Measurements from ENCODE around the gene PABPC4L. TPM values are rescaled to one million over a fixed set of nuclear protein-coding genes. Genes with fewer than 3 reads are reported as not detected.

PABPC4L gene
- total RNA-seq, 2 experiments from 2014 or later: not detected

DNA sequence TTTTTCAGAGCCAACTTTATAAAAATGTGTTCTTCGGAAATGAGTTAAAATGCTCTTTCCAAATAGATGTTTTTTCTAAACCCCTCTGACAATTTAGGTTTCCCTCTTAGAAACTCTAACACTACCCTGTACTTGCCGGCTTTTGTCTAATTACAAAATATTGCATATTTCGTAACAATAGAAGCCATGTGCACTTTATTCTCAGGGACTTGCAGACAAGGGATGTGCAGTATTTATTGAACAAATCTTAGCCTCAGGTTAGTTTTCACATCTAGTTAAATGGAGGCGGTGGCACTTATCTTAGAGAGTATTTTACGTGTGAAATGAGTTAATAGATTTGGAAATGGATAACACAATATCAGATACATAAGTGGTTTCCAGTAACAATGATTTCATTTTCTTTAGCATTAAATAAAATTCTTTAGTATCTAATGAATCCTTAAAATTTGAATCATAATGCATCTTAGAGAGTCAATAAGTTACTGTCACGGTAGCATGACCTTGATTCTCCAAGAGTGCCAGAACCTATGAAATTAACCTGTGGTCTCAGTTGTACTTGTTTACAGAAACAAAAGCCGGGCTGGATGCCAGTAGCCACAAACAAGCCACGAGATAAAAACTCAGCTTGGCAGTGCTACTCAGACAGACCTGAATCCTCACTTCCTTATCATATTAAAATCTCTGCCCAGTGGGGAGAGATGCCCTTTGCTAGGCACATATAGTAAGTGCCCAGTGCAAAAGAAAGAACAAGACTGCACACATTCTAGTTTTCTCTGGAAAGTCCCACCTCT lies 772 bp upstream of the PABPC4L start:
- ATAC-seq (ENCODE audit: poor library complexity): no peak
- no peaks in the 10 kb centered on the region for H3K36me3 Mint-ChIP-seq (ENCODE audit: low read depth)
- TF ChIP-seq, protein P1, sequence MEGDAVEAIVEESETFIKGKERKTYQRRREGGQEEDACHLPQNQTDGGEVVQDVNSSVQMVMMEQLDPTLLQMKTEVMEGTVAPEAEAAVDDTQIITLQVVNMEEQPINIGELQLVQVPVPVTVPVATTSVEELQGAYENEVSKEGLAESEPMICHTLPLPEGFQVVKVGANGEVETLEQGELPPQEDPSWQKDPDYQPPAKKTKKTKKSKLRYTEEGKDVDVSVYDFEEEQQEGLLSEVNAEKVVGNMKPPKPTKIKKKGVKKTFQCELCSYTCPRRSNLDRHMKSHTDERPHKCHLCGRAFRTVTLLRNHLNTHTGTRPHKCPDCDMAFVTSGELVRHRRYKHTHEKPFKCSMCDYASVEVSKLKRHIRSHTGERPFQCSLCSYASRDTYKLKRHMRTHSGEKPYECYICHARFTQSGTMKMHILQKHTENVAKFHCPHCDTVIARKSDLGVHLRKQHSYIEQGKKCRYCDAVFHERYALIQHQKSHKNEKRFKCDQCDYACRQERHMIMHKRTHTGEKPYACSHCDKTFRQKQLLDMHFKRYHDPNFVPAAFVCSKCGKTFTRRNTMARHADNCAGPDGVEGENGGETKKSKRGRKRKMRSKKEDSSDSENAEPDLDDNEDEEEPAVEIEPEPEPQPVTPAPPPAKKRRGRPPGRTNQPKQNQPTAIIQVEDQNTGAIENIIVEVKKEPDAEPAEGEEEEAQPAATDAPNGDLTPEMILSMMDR (IDR thresholded peaks at IDR 0.05): no peak

GRCh38 chr4:134200811-134201215 lies 776 bp downstream of the PABPC4L start:
- no peak overlapping the region for H3K27ac ChIP-seq (ENCODE audit: low read depth in 1 of 2, low read length in 2 of 2)
- POLR2A ChIA-PET: no interaction called here
- Mint-ChIP-seq H3K36me3 (ENCODE audit: low read depth) (no peaks in the 10 kb centered on the region), H3K27ac (no peak overlapping the region), H3K4me1 (ENCODE audit: low read depth) (no peaks in the 10 kb centered on the region), H3K27me3 (no peaks in the 10 kb centered on the region), H3K4me3 (no peak overlapping the region), H3K9me3 (peaks cover 2% of the 10 kb centered on the region)
- no peaks in the 10 kb centered on the region for H3K27me3 ChIP-seq (ENCODE audit: control insufficient read depth in 1 of 2, insufficient read depth in 2 of 2, low read length in 2 of 2)
- DNase-seq (no peak), ATAC-seq (ENCODE audit: poor library complexity) (no peak)
- peaks cover 3 to 12% of the 10 kb centered on the region in 2 experiments for H3K9me3 ChIP-seq (ENCODE audit: control insufficient read depth in 1 of 2, insufficient read depth in 1 of 2, low read length in 2 of 2)
- H3K4me3 ChIP-seq (ENCODE audit: low read length): no peak overlapping the region
- TF ChIP-seq, protein P1 (IDR thresholded peaks at IDR 0.05): no peak
- H3K4me1 ChIP-seq (ENCODE audit: insufficient read depth, low read length): no peaks in the 10 kb centered on the region
- intact Hi-C loops (cut with DNase I, micrococcal nuclease): no loop called here
- CTCF ChIA-PET: no interaction called here
- no peaks in the 10 kb centered on the region for H3K36me3 ChIP-seq (ENCODE audit: insufficient read depth, low read length)

More for the DNA sequence above, 772 bp upstream of the PABPC4L start:
- H3K4me1 Mint-ChIP-seq (ENCODE audit: low read depth): no peaks in the 10 kb centered on the region
- ChIA-PET POLR2A (no interaction called here), CTCF (no interaction called here)
- no peaks in the 10 kb centered on the region for H3K27me3 Mint-ChIP-seq
- H3K9me3 Mint-ChIP-seq: peaks cover 4% of the 10 kb centered on the region
- Histone ChIP-seq H3K4me1 (ENCODE audit: insufficient read depth, low read length) (no peaks in the 10 kb centered on the region), H3K9me3 (ENCODE audit: control insufficient read depth in 1 of 2, insufficient read depth in 1 of 2, low read length in 2 of 2) (peaks cover 3 to 12% of the 10 kb centered on the region in 2 experiments), H3K36me3 (ENCODE audit: insufficient read depth, low read length) (no peaks in the 10 kb centered on the region), H3K27me3 (ENCODE audit: control insufficient read depth in 1 of 2, insufficient read depth in 2 of 2, low read length in 2 of 2) (no peaks in the 10 kb centered on the region), H3K27ac (ENCODE audit: low read depth in 1 of 2, low read length in 2 of 2) (no peak overlapping the region), H3K4me3 (ENCODE audit: low read length) (no peak overlapping the region)
- H3K4me3 Mint-ChIP-seq: no peak overlapping the region
- no peak for DNase-seq
- H3K27ac Mint-ChIP-seq: no peak overlapping the region
- intact Hi-C loops (cut with DNase I, micrococcal nuclease): no loop called here

- Histone ChIP-seq H3K27me3 (ENCODE audit: control insufficient read depth in 1 of 2, insufficient read depth in 2 of 2, low read length in 2 of 2) (no peaks in the 10 kb centered on the region), H3K9me3 (ENCODE audit: control insufficient read depth in 1 of 2, insufficient read depth in 1 of 2, low read length in 2 of 2) (no peaks in the 10 kb centered on the region), H3K36me3 (ENCODE audit: insufficient read depth, low read length) (no peaks in the 10 kb centered on the region), H3K27ac (ENCODE audit: low read depth in 1 of 2, low read length in 2 of 2) (no peak overlapping the region), H3K4me1 (ENCODE audit: insufficient read depth, low read length) (no peaks in the 10 kb centered on the region), H3K4me3 (ENCODE audit: low read length) (no peak overlapping the region)
- Mint-ChIP-seq H3K4me3 (no peak overlapping the region), H3K36me3 (ENCODE audit: low read depth) (no peaks in the 10 kb centered on the region), H3K4me1 (ENCODE audit: low read depth) (no peaks in the 10 kb centered on the region), H3K27ac (no peak overlapping the region), H3K9me3 (peaks cover 6% of the 10 kb centered on the region), H3K27me3 (no peaks in the 10 kb centered on the region)
- no peak for DNase-seq
- ChIA-PET CTCF (no interaction called here), POLR2A (no interaction called here)
- intact Hi-C loops (cut with DNase I, micrococcal nuclease): no loop called here
- TF ChIP-seq, protein P1 (IDR thresholded peaks at IDR 0.05): no peak
- ATAC-seq (ENCODE audit: poor library complexity): no peak
These were observed 11.6 kb downstream of the PABPC4L start for GRCh38 chr4:134189949-134190348.

Measured in CD4-positive, alpha-beta T cell (primary cell).